GM12864 (cell line): ENCODE measurements around the gene OR4E2.

ENCODE experiments used
- DNase-seq: peaks from one replicate; pipeline ENCODE4 v3.0.0-alpha.2; 2011; ENCODE audit warnings: low read depth
- H3K4me3 ChIP-seq: 2 replicates; pipeline ENCODE4 v1.5.1; 2011; ENCODE audit warnings: mild to moderate bottlenecking, low read depth, low read length, control low read depth
- CTCF ChIP-seq: IDR thresholded peaks from 2 replicates; pipeline ENCODE4 v1.5.1; 2011; ENCODE audit warnings: low read depth, mild to moderate bottlenecking, moderate library complexity, low read length, control low read depth, inconsistent platforms; ENCODE audit errors: missing control alignments

The OR4E2 gene

GRCh38 chr14:21668377-21668776 lies 14.7 kb downstream of the OR4E2 start:
- no peak overlapping the region for H3K4me3 ChIP-seq
- TF ChIP-seq CTCF: no peak
- DNase-seq: no peak

GRCh38 chr14:21669284-21669683 lies 15.6 kb downstream of the OR4E2 start:
- TF ChIP-seq CTCF: no peak
- no peak overlapping the region for H3K4me3 ChIP-seq
- DNase-seq: no peak

GRCh38 chr14:21671371-21671770 lies 17.7 kb downstream of the OR4E2 start:
- DNase-seq: no peak
- no peak for TF ChIP-seq CTCF
- no peak overlapping the region for H3K4me3 ChIP-seq

- DNase-seq: no peak
- no peak for TF ChIP-seq CTCF
- no peak overlapping the region for H3K4me3 ChIP-seq
Measured at GRCh38 chr14:21672116-21672515, 18.5 kb downstream of the OR4E2 start.

- no peak within 1 kb of the TSS for H3K4me3 ChIP-seq
- DNase-seq: no peak
- TF ChIP-seq CTCF: no peak
Measured at GRCh38 chr14:21673718-21674117, 20.1 kb downstream of the OR4E2 start, which contains the start of gene OR4E1. Gene OR4E1, minus strand, starts transcription at chr14:21673818. Its CDS starts 2,883 bp downstream, at chr14:21670935.

GRCh38 chr14:21675566-21675965 lies 21.9 kb downstream of the OR4E2 start:
- no peak for DNase-seq
- H3K4me3 ChIP-seq: no peak overlapping the region
- no peak for TF ChIP-seq CTCF

GRCh38 chr14:21680072-21680471 lies 26.4 kb downstream of the OR4E2 start:
- no peak for DNase-seq
- TF ChIP-seq CTCF: no peak
- H3K4me3 ChIP-seq: no peak overlapping the region
